ENCODE results near the gene MAML2.

Gene MAML2

GRCh38 chr11:95976550-95976949, 366.4 kb downstream of the MAML2 start:
- no peak for DNase-seq (ENCODE audit: low read depth in 1 of 2, low spot score in 1 of 2)
- Histone ChIP-seq H3K27ac (replicated peaks) (no peak overlapping the region), H3K4me3 (replicated peaks; ENCODE audit: insufficient read depth, low read length) (no peak overlapping the region), H3K27me3 (ENCODE audit: insufficient read depth, poor library complexity, severe bottlenecking) (no peaks in the 10 kb centered on the region)
- no peak for TF ChIP-seq POLR2AphosphoS5 (IDR thresholded peaks at IDR 0.05; ENCODE audit: low read depth)
- no peak for TF ChIP-seq SPI1 (IDR thresholded peaks at IDR 0.05; ENCODE audit: borderline replicate concordance, low read depth)
- no peak for TF ChIP-seq REST (IDR thresholded peaks at IDR 0.05; ENCODE audit: insufficient replicate concordance, low read depth)
- TF ChIP-seq GABPA (IDR thresholded peaks at IDR 0.05; ENCODE audit: low read depth): no peak
- TF ChIP-seq CTCF (IDR thresholded peaks at IDR 0.05; ENCODE audit: insufficient read depth, low read length): no peak

- DNase-seq (ENCODE audit: low read depth in 1 of 2, low spot score in 1 of 2): no peak
- Histone ChIP-seq H3K4me3 (replicated peaks; ENCODE audit: insufficient read depth, low read length) (no peak overlapping the region), H3K27ac (replicated peaks) (no peak overlapping the region), H3K27me3 (ENCODE audit: insufficient read depth, poor library complexity, severe bottlenecking) (no peaks in the 10 kb centered on the region)
- no peak for TF ChIP-seq REST (IDR thresholded peaks at IDR 0.05; ENCODE audit: insufficient replicate concordance, low read depth)
- no peak for TF ChIP-seq GABPA (IDR thresholded peaks at IDR 0.05; ENCODE audit: low read depth)
- no peak for TF ChIP-seq CTCF (IDR thresholded peaks at IDR 0.05; ENCODE audit: insufficient read depth, low read length)
- TF ChIP-seq SPI1 (IDR thresholded peaks at IDR 0.05; ENCODE audit: borderline replicate concordance, low read depth): no peak
- no peak for TF ChIP-seq POLR2AphosphoS5 (IDR thresholded peaks at IDR 0.05; ENCODE audit: low read depth)
Measured at GRCh38 chr11:95975343-95975742, 367.7 kb downstream of the MAML2 start.

- no peaks in the 10 kb centered on the region for H3K27me3 ChIP-seq (ENCODE audit: insufficient read depth, poor library complexity, severe bottlenecking)
- no peak overlapping the region for H3K4me3 ChIP-seq (replicated peaks; ENCODE audit: insufficient read depth, low read length)
- DNase-seq (ENCODE audit: low read depth in 1 of 2, low spot score in 1 of 2): no peak
- no peak overlapping the region for H3K27ac ChIP-seq (replicated peaks)
- TF ChIP-seq SPI1 (IDR thresholded peaks at IDR 0.05; ENCODE audit: borderline replicate concordance, low read depth) (no peak), POLR2AphosphoS5 (IDR thresholded peaks at IDR 0.05; ENCODE audit: low read depth) (no peak), GABPA (IDR thresholded peaks at IDR 0.05; ENCODE audit: low read depth) (no peak), REST (IDR thresholded peaks at IDR 0.05; ENCODE audit: insufficient replicate concordance, low read depth) (no peak), CTCF (IDR thresholded peaks at IDR 0.05; ENCODE audit: insufficient read depth, low read length) (no peak)
Measured at GRCh38 chr11:95972060-95972459, 370.9 kb downstream of the MAML2 start.

Measured in HL-60 (cell line).